CD4-positive, alpha-beta T cell (primary cell): ENCODE data around the gene NXPH1. TPM values are rescaled to one million over a fixed set of nuclear protein-coding genes. Genes with fewer than 3 reads are reported as not detected.

Source experiments
- ATAC-seq: fragments of 200-7000 bp; cut with Tn5 transposase; one replicate; pipeline ENCODE4 v1.10.0; 2022; ENCODE audit warnings: mild to moderate bottlenecking; ENCODE audit not compliant: poor library complexity
- CTCF ChIA-PET: fragments of 350-600 bp; sonication (Branson Sonifier 250); formaldehyde crosslinking; loops from one replicate; lab custom pipeline; 2021; ENCODE audit warnings: antibody characterized with exemption, inconsistent platforms; lab: Charles Lee
- POLR2A ChIA-PET: fragments of 350-600 bp; sonication (Branson Sonifier 250); formaldehyde crosslinking; loops from one replicate; lab custom pipeline; 2021; ENCODE audit warnings: antibody characterized with exemption, inconsistent platforms; lab: Charles Lee
- DNase-seq, 14 experiments: peaks; one replicate each; pipeline ENCODE4 v3.0.0-alpha.2; 2013 to 2020; ENCODE audit warnings: mixed read lengths in 2 of 14
- H3K27ac ChIP-seq, 2 donors: one replicate each; pipeline versions ENCODE4 v1.5.1 to v1.7.0; 2013; ENCODE audit warnings: low read length in 2 of 2, low read depth in 1 of 2, mild to moderate bottlenecking in 1 of 2
- H3K27me3 ChIP-seq, 2 experiments: 1 replicate in 1 of 2; 2 replicates in 1 of 2; pipeline versions ENCODE4 v1.6.1 to v1.7.0; 2013; ENCODE audit warnings: low read length in 2 of 2, control low read depth in 1 of 2, mild to moderate bottlenecking in 1 of 2, moderate library complexity in 1 of 2; ENCODE audit not compliant: insufficient read depth in 2 of 2, control insufficient read depth in 1 of 2
- H3K36me3 ChIP-seq: one replicate; pipeline ENCODE4 v1.6.1; 2013; ENCODE audit warnings: low read length, control low read depth; ENCODE audit not compliant: insufficient read depth
- H3K4me1 ChIP-seq: one replicate; pipeline ENCODE4 v1.6.1; 2013; ENCODE audit warnings: low read length, control low read depth; ENCODE audit not compliant: insufficient read depth
- H3K4me3 ChIP-seq: one replicate; pipeline ENCODE4 v1.5.1; 2013; ENCODE audit warnings: mild to moderate bottlenecking, low read length, moderate library complexity
- H3K9me3 ChIP-seq, 2 experiments: 1 replicate in 1 of 2; 2 replicates in 1 of 2; pipeline versions ENCODE4 v1.6.1 to v1.7.0; 2013; ENCODE audit warnings: low read length in 2 of 2, mild to moderate bottlenecking in 2 of 2, control low read depth in 1 of 2, moderate library complexity in 1 of 2; ENCODE audit not compliant: control insufficient read depth in 1 of 2, insufficient read depth in 1 of 2
- H3K27ac Mint-ChIP-seq: one replicate; pipeline ENCODE4 v1.8.0; 2020; ENCODE audit warnings: mixed read lengths
- H3K27me3 Mint-ChIP-seq: one replicate; pipeline ENCODE4 v1.8.0; 2021; ENCODE audit warnings: mixed read lengths
- H3K36me3 Mint-ChIP-seq: one replicate; pipeline ENCODE4 v1.8.0; 2021; ENCODE audit warnings: low read depth, mixed read lengths
- H3K4me1 Mint-ChIP-seq: one replicate; pipeline ENCODE4 v1.8.0; 2021; ENCODE audit warnings: low read depth, mixed read lengths
- H3K4me3 Mint-ChIP-seq: one replicate; pipeline ENCODE4 v1.8.0; 2020; ENCODE audit warnings: mild to moderate bottlenecking, mixed read lengths
- H3K9me3 Mint-ChIP-seq: one replicate; pipeline ENCODE4 v1.8.0; 2020; ENCODE audit warnings: mixed read lengths
- intact Hi-C, 2 experiments: fragments of 100-400 bp; cut with DNase I in 1 of 2; cut with micrococcal nuclease in 1 of 2; formaldehyde crosslinking; loops; one replicate each; pipeline versions ENCODE4 v1.15.1 to v1.9.0; 2023 to 2025; cut with DNase I, micrococcal nuclease
- total RNA-seq, 174 experiments: library from RNA in 2 of 174; stranded (reverse) in 2 of 174; gene quantifications; one replicate each; pipeline ENCODE4 v1.2.3 and lab custom pipeline; 2021 to 2026
- TF ChIP-seq, protein P1 (sequence below): fragments of 200-600 bp; IDR thresholded peaks from one replicate; pipeline ENCODE4 v1.8.0; 2022; ENCODE audit warnings: antibody characterized with exemption, mild to moderate bottlenecking

The NXPH1 gene
- total RNA-seq, 2 experiments from 2014 or later = not detected

GRCh38 chr7:8702807-8703206 is 269.4 kb downstream of the NXPH1 start:
- H3K27me3 Mint-ChIP-seq = no peaks in the 10 kb centered on the region
- TF ChIP-seq, protein P1, sequence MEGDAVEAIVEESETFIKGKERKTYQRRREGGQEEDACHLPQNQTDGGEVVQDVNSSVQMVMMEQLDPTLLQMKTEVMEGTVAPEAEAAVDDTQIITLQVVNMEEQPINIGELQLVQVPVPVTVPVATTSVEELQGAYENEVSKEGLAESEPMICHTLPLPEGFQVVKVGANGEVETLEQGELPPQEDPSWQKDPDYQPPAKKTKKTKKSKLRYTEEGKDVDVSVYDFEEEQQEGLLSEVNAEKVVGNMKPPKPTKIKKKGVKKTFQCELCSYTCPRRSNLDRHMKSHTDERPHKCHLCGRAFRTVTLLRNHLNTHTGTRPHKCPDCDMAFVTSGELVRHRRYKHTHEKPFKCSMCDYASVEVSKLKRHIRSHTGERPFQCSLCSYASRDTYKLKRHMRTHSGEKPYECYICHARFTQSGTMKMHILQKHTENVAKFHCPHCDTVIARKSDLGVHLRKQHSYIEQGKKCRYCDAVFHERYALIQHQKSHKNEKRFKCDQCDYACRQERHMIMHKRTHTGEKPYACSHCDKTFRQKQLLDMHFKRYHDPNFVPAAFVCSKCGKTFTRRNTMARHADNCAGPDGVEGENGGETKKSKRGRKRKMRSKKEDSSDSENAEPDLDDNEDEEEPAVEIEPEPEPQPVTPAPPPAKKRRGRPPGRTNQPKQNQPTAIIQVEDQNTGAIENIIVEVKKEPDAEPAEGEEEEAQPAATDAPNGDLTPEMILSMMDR = no peak
- intact Hi-C loops = no loop called here
- Histone ChIP-seq H3K27me3 (no peaks in the 10 kb centered on the region), H3K4me3 (no peak overlapping the region), H3K27ac (no peak overlapping the region), H3K4me1 (no peaks in the 10 kb centered on the region), H3K9me3 (no peaks in the 10 kb centered on the region), H3K36me3 (no peaks in the 10 kb centered on the region)
- H3K4me3 Mint-ChIP-seq = no peak overlapping the region
- ChIA-PET CTCF (no interaction called here), POLR2A (no interaction called here)
- no peaks in the 10 kb centered on the region for H3K4me1 Mint-ChIP-seq
- H3K9me3 Mint-ChIP-seq = no peaks in the 10 kb centered on the region
- no peaks in the 10 kb centered on the region for H3K36me3 Mint-ChIP-seq
- no peak for ATAC-seq
- no peak overlapping the region for H3K27ac Mint-ChIP-seq
- DNase-seq = no peak

DNA sequence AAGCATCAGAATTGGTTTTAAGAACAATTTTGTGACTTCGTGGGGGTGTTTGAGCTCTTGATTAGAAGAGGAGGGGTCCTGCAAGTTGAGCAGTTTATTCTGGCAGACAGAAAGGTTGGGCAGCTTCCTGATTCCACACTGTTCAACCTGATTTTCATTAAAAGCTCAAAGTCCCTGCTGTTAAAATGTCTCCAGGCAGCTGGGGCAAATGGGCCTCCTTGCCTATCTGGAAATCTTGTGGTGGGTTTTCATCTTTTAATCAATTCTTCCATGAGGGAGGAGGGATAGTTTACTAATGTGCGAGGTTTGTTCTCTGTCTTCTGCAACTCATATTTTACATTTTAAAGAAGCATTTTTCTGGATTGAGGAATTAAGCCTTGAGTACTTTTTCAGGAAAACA is 276.7 kb downstream of the NXPH1 start:
- no peak overlapping the region for H3K27ac ChIP-seq
- no peak overlapping the region for H3K4me3 Mint-ChIP-seq
- CTCF ChIA-PET = no interaction called here
- no peaks in the 10 kb centered on the region for H3K27me3 ChIP-seq
- H3K4me1 ChIP-seq = no peaks in the 10 kb centered on the region
- POLR2A ChIA-PET = no interaction called here
- H3K27me3 Mint-ChIP-seq = no peaks in the 10 kb centered on the region
- peaks cover 4% of the 10 kb centered on the region for H3K9me3 Mint-ChIP-seq
- H3K4me3 ChIP-seq = no peak overlapping the region
- ATAC-seq (no peak), DNase-seq (no peak)
- TF ChIP-seq, protein P1 = no peak
- H3K4me1 Mint-ChIP-seq = no peaks in the 10 kb centered on the region
- H3K36me3 Mint-ChIP-seq = no peaks in the 10 kb centered on the region
- no peak overlapping the region for H3K27ac Mint-ChIP-seq
- H3K9me3 ChIP-seq = peaks cover 0 to 9% of the 10 kb centered on the region in 2 experiments
- H3K36me3 ChIP-seq = no peaks in the 10 kb centered on the region
- intact Hi-C loops = no loop called here

GRCh38 chr7:8714791-8715190 is 281.4 kb downstream of the NXPH1 start:
- Mint-ChIP-seq H3K4me3 (no peak overlapping the region), H3K27ac (no peak overlapping the region), H3K4me1 (no peaks in the 10 kb centered on the region), H3K9me3 (peaks cover 6% of the 10 kb centered on the region), H3K27me3 (no peaks in the 10 kb centered on the region), H3K36me3 (no peaks in the 10 kb centered on the region)
- ATAC-seq (no peak), DNase-seq (no peak)
- TF ChIP-seq, protein P1 = no peak
- ChIA-PET CTCF (no interaction called here), POLR2A (no interaction called here)
- Histone ChIP-seq H3K4me3 (no peak overlapping the region), H3K4me1 (no peaks in the 10 kb centered on the region), H3K9me3 (peaks cover 0 to 9% of the 10 kb centered on the region in 2 experiments), H3K27me3 (no peaks in the 10 kb centered on the region), H3K27ac (no peak overlapping the region), H3K36me3 (no peaks in the 10 kb centered on the region)
- intact Hi-C loops = no loop called here
